GM12878 (cell line): ENCODE measurements around the gene OGFRL1. TPM values are rescaled to one million over a fixed set of nuclear protein-coding genes. Genes with fewer than 3 reads are reported as not detected.

ENCODE experiments used
- ATAC-seq: fragments of 200-7000 bp; cut with Tn5 transposase; 3 replicates; pipeline ENCODE4 v1.9.1; 2020; ENCODE audit warnings: mild to moderate bottlenecking, moderate library complexity
- BruUV-seq: library from RNA; stranded (reverse); fragments of 400-500 nt; replicated peaks from 2 replicates; lab custom pipeline; 2021; lab: Mats Ljungman, UMichigan
- CTCF ChIA-PET: fragments of 300-600 bp; sonication (Branson Sonifier 250); formaldehyde crosslinking; extraction: SDS; loops from one replicate; lab custom pipeline; 2021; ENCODE audit warnings: inconsistent platforms; lab: Yijun Ruan, JAX
- POLR2A ChIA-PET: fragments of 350-600 bp; formaldehyde crosslinking; extraction: SDS; loops from one replicate; lab custom pipeline; 2021; ENCODE audit warnings: inconsistent platforms; lab: Charles Lee
- RAD21 ChIA-PET: fragments of 300-600 bp; sonication (Branson Sonifier 250); formaldehyde crosslinking; loops from one replicate; lab custom pipeline; 2023; ENCODE audit warnings: antibody characterized with exemption; ENCODE audit not compliant: unreplicated experiment; lab: Charles Lee
- SMC1A ChIA-PET: fragments of 300-600 bp; sonication (Branson Sonifier 250); formaldehyde crosslinking; loops from one replicate; lab custom pipeline; 2023; ENCODE audit not compliant: unreplicated experiment, uncharacterized antibody; lab: Charles Lee
- DNase-seq: peaks from one replicate; pipeline ENCODE4 v3.0.0-alpha.2; 2011; ENCODE audit warnings: low read depth, low spot score
- FAIRE-seq: peaks from 3 replicates; lab custom pipeline; 2011; peaks lifted over from hg19 to GRCh38; lab: Jason Lieb, UNC
- H2AFZ ChIP-seq: 2 replicates; pipeline ENCODE4 v1.6.0; 2011; ENCODE audit warnings: low read depth, low read length, control low read depth; ENCODE audit not compliant: control insufficient read depth
- H3K27ac ChIP-seq: 2 replicates; pipeline ENCODE4 v1.5.1; 2011; ENCODE audit warnings: control low read depth; ENCODE audit not compliant: control insufficient read depth, insufficient read depth
- H3K27me3 ChIP-seq, 2 experiments: replicated peaks in 1 of 2; 2 replicates each; pipeline versions ENCODE4 v1.6.0 to v1.6.1; 2011; ENCODE audit warnings: low read length in 1 of 2; ENCODE audit not compliant: control insufficient read depth in 2 of 2, insufficient read depth in 2 of 2
- H3K36me3 ChIP-seq, 2 experiments: 2 replicates each; pipeline ENCODE4 v1.5.1; 2011; ENCODE audit warnings: low read length in 1 of 2; ENCODE audit not compliant: control insufficient read depth in 2 of 2, insufficient read depth in 2 of 2
- H3K4me1 ChIP-seq: 2 replicates; pipeline ENCODE4 v1.6.1; 2011; ENCODE audit warnings: mild to moderate bottlenecking, low read length, moderate library complexity, mixed read lengths; ENCODE audit not compliant: control insufficient read depth, insufficient read depth
- H3K4me2 ChIP-seq: 2 replicates; pipeline ENCODE4 v1.6.0; 2011; ENCODE audit warnings: control low read depth; ENCODE audit not compliant: control insufficient read depth, insufficient read depth
- H3K4me3 ChIP-seq: fragments of 200-600 bp; sonication (generic); 2 replicates; pipeline ENCODE4 v1.5.1; 2016
- H3K79me2 ChIP-seq: 2 replicates; pipeline ENCODE4 v1.6.0; 2011; ENCODE audit warnings: low read length; ENCODE audit not compliant: control insufficient read depth, insufficient read depth
- H3K9ac ChIP-seq: 2 replicates; pipeline ENCODE4 v1.8.0; 2011; ENCODE audit warnings: low read length, control low read depth, mixed read lengths; ENCODE audit not compliant: control insufficient read depth, insufficient read depth
- H3K9me3 ChIP-seq: replicated peaks from 3 replicates; pipeline ENCODE4 v1.5.1; 2011; ENCODE audit warnings: mild to moderate bottlenecking, low read length; ENCODE audit not compliant: control insufficient read depth, insufficient read depth
- H4K20me1 ChIP-seq: 2 replicates; pipeline ENCODE4 v1.6.0; 2011; ENCODE audit not compliant: control insufficient read depth, insufficient read depth
- HDAC6 ChIP-seq: fragments of 200-600 bp; sonication (generic); IDR thresholded peaks from one replicate; pipeline ENCODE4 v1.8.0; 2017; ENCODE audit warnings: antibody characterized with exemption; ENCODE audit not compliant: unreplicated experiment
- HSF1 ChIP-seq: fragments of 150-350 bp; IDR thresholded peaks from 2 replicates; pipeline ENCODE4 v1.6.1; 2014; ENCODE audit warnings: mild to moderate bottlenecking, low read depth, low read length
- KAT2A ChIP-seq: conservative IDR thresholded peaks from 2 replicates; pipeline ENCODE4 v1.6.1; 2011; ENCODE audit warnings: low read depth, low read length; ENCODE audit not compliant: control insufficient read depth
- NFXL1 ChIP-seq: fragments of 450-650 bp; IDR thresholded peaks from 2 replicates; pipeline ENCODE4 v1.6.1; 2017; ENCODE audit warnings: antibody characterized with exemption, mild to moderate bottlenecking, borderline replicate concordance
- POLR2AphosphoS5 ChIP-seq: IDR thresholded peaks from 2 replicates; pipeline ENCODE4 v1.6.1; 2011; ENCODE audit warnings: mild to moderate bottlenecking, low read length, inconsistent platforms
- TCF7 ChIP-seq: IDR thresholded peaks from 2 replicates; pipeline ENCODE4 v1.6.1; 2014; ENCODE audit warnings: antibody characterized with exemption, borderline replicate concordance
- ZNF384 ChIP-seq: IDR thresholded peaks from 2 replicates; pipeline ENCODE4 v1.6.1; 2012; ENCODE audit warnings: low read depth, mild to moderate bottlenecking, low read length, improper control_type of control experiment, borderline replicate concordance
- WGBS: methylation state at CpG from one replicate; pipeline ENCODE4 v1.1.6; 2016; ENCODE audit warnings: low lambda C conversion rate; ENCODE audit not compliant: insufficient replicate concordance, insufficient coverage; ENCODE audit errors: missing lambda C conversion rate; 5-methylcytosine and 5-hydroxymethylcytosine counted together
- in situ Hi-C: fragments of 300-500 bp; cut with MboI; formaldehyde crosslinking; loops from 9 replicates; pipeline ENCODE4 v1.14.3; 2018; ENCODE audit warnings: mixed read lengths
- intact Hi-C: fragments of 100-400 bp; cut with micrococcal nuclease; formaldehyde crosslinking; loops from one replicate; pipeline ENCODE4 v1.14.2; 2022; ENCODE audit not compliant: unreplicated experiment
- polyA plus RNA-seq, 11 experiments: library from polyadenylated mRNA; depleted of rRNA in 4 of 11; unstranded in 6 of 11; stranded (reverse) in 5 of 11; fragments of >200 nt; fragmentation: Nextera tagmentation in 4 of 11; fragmentation: Illumina TruSeq in 1 of 11; extraction: Ambion mirVana in 4 of 11; extraction: Trizol in 1 of 11; gene quantifications; 1 replicate in 1 of 11; 2 replicates in 10 of 11; pipeline versions ENCODE4 v1.2.1 to v1.2.3, GENCODE V29; 2011 to 2016; ENCODE audit warnings: inconsistent platforms in 2 of 11, missing spikeins in 2 of 11, low read depth in 1 of 11
- total RNA-seq, 4 experiments: library from RNA; depleted of rRNA in 3 of 4; stranded (reverse); fragments of >200 nt in 3 of 4; fragmentation: Illumina TruSeq in 1 of 4; extraction: Trizol in 1 of 4; gene quantifications; 2 replicates each; pipeline versions ENCODE4 v1.2.1 to v1.2.3, GENCODE V29; 2013 to 2021
- TF ChIP-seq, protein P1 (sequence below): IDR thresholded peaks from 2 replicates; pipeline ENCODE4 v1.6.1; 2011; ENCODE audit warnings: low read depth, mild to moderate bottlenecking, low read length, moderate library complexity, borderline replicate concordance; ENCODE audit errors: extremely low read depth
- TF ChIP-seq, protein P2 (sequence below): fragments of 450-650 bp; IDR thresholded peaks from 2 replicates; pipeline ENCODE4 v1.6.1; 2016; ENCODE audit warnings: mild to moderate bottlenecking, moderate library complexity, borderline replicate concordance

The OGFRL1 gene
- total and polyA plus RNA-seq, 10 of the 15 experiments (the other 5 are each of a cell fraction or from before 2014, with no cell fraction given), result 0.24 to 5.8 (median 2.3) TPM

GRCh38 chr6:71312089-71312488, 23.5 kb downstream of the OGFRL1 start:
- no peaks in the 10 kb centered on the region for H3K79me2 ChIP-seq
- SMC1A ChIA-PET, result interaction anchor here (0.6 to 1.4 kb wide), 3 partner anchors 9 to 1561 kb away, joined by 3 read pairs; no protein-coding TSS in a partner anchor
- in situ Hi-C loops, result no loop called here
- no peaks in the 10 kb centered on the region for H4K20me1 ChIP-seq
- no TSS peak for BruUV-seq
- WGBS, result 19% methylated on average over 1 of the region's 1 CpG
- H3K4me1 ChIP-seq, result no peaks in the 10 kb centered on the region
- no peak overlapping the region for H3K4me3 ChIP-seq
- FAIRE-seq, result no peak
- RAD21 ChIA-PET, result no interaction called here
- POLR2A ChIA-PET, result no interaction called here
- intact Hi-C loops, result no loop called here
- no peaks in the 10 kb centered on the region for H3K36me3 ChIP-seq
- H3K27ac ChIP-seq, result no peak overlapping the region
- no peaks in the 10 kb centered on the region for H3K9me3 ChIP-seq
- no peaks in the 10 kb centered on the region for H3K27me3 ChIP-seq
- DNase-seq, result no peak
- no peak overlapping the region for H2AFZ ChIP-seq
- TF ChIP-seq ZNF384 (no peak), HDAC6 (no peak), POLR2AphosphoS5 (no peak), TCF7 (no peak), KAT2A (no peak)
- ATAC-seq, result no peak
- CTCF ChIA-PET, result interaction anchor here (1.4 kb wide), 1 partner anchor 14 kb away, joined by 4 read pairs; no protein-coding TSS in a partner anchor
- no peak overlapping the region for H3K4me2 ChIP-seq
- no peak overlapping the region for H3K9ac ChIP-seq

DNA sequence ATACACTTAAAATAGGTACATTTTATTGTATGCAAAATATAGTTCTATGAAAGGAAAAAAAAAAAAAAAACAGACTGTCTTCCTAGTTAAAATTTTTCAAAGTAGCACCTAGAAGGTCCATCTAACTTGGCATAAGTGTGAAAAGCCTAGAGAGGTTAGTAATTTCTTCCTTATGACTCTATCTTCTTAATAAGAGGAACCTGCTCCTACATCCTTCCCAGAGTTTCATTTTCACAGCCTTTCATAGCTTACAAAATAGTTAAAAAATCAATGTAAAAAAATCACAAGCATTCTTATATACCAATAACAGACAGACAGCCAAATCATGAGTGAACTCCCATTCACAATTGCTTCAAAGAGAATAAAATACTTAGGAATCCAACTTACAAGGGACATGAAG, 28.8 kb downstream of the OGFRL1 start:
- ChIA-PET SMC1A (no interaction called here), RAD21 (no interaction called here), CTCF (interaction anchor here (0.6 to 1.0 kb wide), 3 partner anchors 15 to 635 kb away, joined by 3 read pairs; no protein-coding TSS in a partner anchor), POLR2A (no interaction called here)
- intact Hi-C loops (no loop called here), in situ Hi-C loops (no loop called here)
- Histone ChIP-seq H2AFZ (no peak overlapping the region), H3K4me1 (no peaks in the 10 kb centered on the region), H3K79me2 (no peaks in the 10 kb centered on the region), H3K4me3 (no peak overlapping the region), H4K20me1 (no peaks in the 10 kb centered on the region), H3K27ac (no peak overlapping the region), H3K9ac (no peak overlapping the region), H3K9me3 (no peaks in the 10 kb centered on the region), H3K4me2 (no peak overlapping the region), H3K27me3 (no peaks in the 10 kb centered on the region), H3K36me3 (no peaks in the 10 kb centered on the region)
- ATAC-seq (no peak), FAIRE-seq (no peak), DNase-seq (no peak)
- no peak for TF ChIP-seq NFXL1
- no peak for TF ChIP-seq HSF1
- TF ChIP-seq, protein P1, sequence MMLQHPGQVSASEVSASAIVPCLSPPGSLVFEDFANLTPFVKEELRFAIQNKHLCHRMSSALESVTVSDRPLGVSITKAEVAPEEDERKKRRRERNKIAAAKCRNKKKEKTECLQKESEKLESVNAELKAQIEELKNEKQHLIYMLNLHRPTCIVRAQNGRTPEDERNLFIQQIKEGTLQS, result no peak
- TF ChIP-seq, protein P2, sequence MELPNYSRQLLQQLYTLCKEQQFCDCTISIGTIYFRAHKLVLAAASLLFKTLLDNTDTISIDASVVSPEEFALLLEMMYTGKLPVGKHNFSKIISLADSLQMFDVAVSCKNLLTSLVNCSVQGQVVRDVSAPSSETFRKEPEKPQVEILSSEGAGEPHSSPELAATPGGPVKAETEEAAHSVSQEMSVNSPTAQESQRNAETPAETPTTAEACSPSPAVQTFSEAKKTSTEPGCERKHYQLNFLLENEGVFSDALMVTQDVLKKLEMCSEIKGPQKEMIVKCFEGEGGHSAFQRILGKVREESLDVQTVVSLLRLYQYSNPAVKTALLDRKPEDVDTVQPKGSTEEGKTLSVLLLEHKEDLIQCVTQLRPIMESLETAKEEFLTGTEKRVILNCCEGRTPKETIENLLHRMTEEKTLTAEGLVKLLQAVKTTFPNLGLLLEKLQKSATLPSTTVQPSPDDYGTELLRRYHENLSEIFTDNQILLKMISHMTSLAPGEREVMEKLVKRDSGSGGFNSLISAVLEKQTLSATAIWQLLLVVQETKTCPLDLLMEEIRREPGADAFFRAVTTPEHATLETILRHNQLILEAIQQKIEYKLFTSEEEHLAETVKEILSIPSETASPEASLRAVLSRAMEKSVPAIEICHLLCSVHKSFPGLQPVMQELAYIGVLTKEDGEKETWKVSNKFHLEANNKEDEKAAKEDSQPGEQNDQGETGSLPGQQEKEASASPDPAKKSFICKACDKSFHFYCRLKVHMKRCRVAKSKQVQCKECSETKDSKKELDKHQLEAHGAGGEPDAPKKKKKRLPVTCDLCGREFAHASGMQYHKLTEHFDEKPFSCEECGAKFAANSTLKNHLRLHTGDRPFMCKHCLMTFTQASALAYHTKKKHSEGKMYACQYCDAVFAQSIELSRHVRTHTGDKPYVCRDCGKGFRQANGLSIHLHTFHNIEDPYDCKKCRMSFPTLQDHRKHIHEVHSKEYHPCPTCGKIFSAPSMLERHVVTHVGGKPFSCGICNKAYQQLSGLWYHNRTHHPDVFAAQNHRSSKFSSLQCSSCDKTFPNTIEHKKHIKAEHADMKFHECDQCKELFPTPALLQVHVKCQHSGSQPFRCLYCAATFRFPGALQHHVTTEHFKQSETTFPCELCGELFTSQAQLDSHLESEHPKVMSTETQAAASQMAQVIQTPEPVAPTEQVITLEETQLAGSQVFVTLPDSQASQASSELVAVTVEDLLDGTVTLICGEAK, result no peak
- no TSS peak for BruUV-seq
